Measurements from ENCODE around the gene STAU1. TPM values are rescaled to one million over a fixed set of nuclear protein-coding genes. Genes with fewer than 3 reads are reported as not detected.
"Not testable (repeated sequence)": the region's sequence is repeated elsewhere in the genome, so short reads cannot be mapped to it uniquely, and the experiment has no call there.

The STAU1 gene
- total RNA-seq, 1 donor from 2014 or later = 31.1 TPM

- FAIRE-seq = no peak
Measured at GRCh38 chr20:49210757-49211110, 22.6 kb upstream of the STAU1 start.

DNA sequence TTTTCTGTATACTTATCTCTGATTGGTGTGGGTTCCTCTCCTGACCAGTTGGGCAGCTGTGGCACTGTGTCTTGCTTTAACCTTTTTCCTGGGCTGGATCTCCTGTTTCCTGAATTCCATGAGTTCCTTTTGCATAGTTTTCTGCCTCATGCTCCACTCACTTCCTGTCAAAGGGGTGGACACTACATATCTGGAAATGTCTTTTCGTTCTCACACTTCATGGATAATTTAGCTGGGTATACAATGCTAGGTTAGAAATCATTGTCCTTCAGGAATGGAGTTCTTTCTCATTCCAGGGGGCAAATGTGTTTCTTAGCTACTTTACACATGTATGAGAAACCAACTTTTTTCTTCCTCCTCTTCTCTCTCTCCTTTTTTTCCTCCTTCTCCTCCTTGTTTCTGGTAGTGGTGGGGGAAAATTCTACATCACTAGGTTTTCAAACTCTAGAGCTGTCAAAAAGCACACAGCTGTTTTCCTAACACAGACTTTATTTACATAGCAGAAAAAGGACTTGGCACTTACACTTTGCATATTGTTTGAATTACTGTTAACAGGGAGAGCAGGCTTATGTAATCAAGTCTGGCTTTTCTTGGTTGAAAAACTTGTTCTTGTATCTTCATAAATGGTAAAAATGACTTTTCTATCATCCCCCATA is 22.1 kb upstream of the STAU1 start:
- TF ChIP-seq, protein P1, sequence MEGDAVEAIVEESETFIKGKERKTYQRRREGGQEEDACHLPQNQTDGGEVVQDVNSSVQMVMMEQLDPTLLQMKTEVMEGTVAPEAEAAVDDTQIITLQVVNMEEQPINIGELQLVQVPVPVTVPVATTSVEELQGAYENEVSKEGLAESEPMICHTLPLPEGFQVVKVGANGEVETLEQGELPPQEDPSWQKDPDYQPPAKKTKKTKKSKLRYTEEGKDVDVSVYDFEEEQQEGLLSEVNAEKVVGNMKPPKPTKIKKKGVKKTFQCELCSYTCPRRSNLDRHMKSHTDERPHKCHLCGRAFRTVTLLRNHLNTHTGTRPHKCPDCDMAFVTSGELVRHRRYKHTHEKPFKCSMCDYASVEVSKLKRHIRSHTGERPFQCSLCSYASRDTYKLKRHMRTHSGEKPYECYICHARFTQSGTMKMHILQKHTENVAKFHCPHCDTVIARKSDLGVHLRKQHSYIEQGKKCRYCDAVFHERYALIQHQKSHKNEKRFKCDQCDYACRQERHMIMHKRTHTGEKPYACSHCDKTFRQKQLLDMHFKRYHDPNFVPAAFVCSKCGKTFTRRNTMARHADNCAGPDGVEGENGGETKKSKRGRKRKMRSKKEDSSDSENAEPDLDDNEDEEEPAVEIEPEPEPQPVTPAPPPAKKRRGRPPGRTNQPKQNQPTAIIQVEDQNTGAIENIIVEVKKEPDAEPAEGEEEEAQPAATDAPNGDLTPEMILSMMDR (IDR thresholded peaks at IDR 0.05; ENCODE audit: insufficient read depth, low read length, severe bottlenecking) = no peak
- no peaks in the 10 kb centered on the region for H3K27me3 ChIP-seq (ENCODE audit: control insufficient read depth, insufficient read depth, low read length)
- no peak for FAIRE-seq
- H3K4me3 ChIP-seq (ENCODE audit: low read depth, low read length) = no peak overlapping the region
- DNase-seq (ENCODE audit: low read depth) = no peak
- H3K36me3 ChIP-seq (ENCODE audit: control insufficient read depth, insufficient read depth, low read length) = no peaks in the 10 kb centered on the region

More at GRCh38 chr20:49210757-49211110, 22.6 kb upstream of the STAU1 start:
- TF ChIP-seq, protein P1 (IDR thresholded peaks at IDR 0.05; ENCODE audit: insufficient read depth, low read length, severe bottlenecking) = no peak
- no peak overlapping the region for H3K4me3 ChIP-seq (ENCODE audit: low read depth, low read length)
- H3K36me3 ChIP-seq (ENCODE audit: control insufficient read depth, insufficient read depth, low read length) = no peaks in the 10 kb centered on the region
- no peak for DNase-seq (ENCODE audit: low read depth)
- no peaks in the 10 kb centered on the region for H3K27me3 ChIP-seq (ENCODE audit: control insufficient read depth, insufficient read depth, low read length)

GRCh38 chr20:49207076-49207475 is 18.9 kb upstream of the STAU1 start:
- no peaks in the 10 kb centered on the region for H3K27me3 ChIP-seq (ENCODE audit: control insufficient read depth, insufficient read depth, low read length)
- TF ChIP-seq, protein P1 (IDR thresholded peaks at IDR 0.05; ENCODE audit: insufficient read depth, low read length, severe bottlenecking) = no peak
- H3K36me3 ChIP-seq (ENCODE audit: control insufficient read depth, insufficient read depth, low read length) = no peaks in the 10 kb centered on the region
- no peak for DNase-seq (ENCODE audit: low read depth)
- H3K4me3 ChIP-seq (ENCODE audit: low read depth, low read length) = no peak overlapping the region
- FAIRE-seq = no peak

DNA sequence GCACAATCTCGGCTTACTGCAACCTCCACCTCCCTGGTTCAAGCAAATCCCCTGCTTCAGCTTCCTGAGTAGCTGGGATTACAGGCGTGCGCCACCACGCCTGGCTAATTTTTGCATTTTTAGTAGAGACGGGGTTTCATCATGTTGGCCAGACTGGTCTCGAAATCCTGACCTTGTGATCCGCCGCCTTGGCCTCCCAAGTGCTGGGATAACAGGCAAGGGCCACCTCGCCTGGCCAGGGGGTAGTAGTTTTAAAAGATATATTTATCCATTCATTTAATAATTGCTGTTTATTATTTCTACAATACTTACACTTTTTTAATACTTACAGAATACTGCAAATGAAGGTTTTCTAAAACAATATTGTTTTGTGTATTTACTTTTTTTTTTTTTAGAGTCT is 15.6 kb upstream of the STAU1 start:
- Histone ChIP-seq H3K36me3 (ENCODE audit: control insufficient read depth, insufficient read depth, low read length) (no peaks in the 10 kb centered on the region), H3K27me3 (ENCODE audit: control insufficient read depth, insufficient read depth, low read length) (no peaks in the 10 kb centered on the region), H3K4me3 (ENCODE audit: low read depth, low read length) (no peak overlapping the region)
- TF ChIP-seq, protein P1 (IDR thresholded peaks at IDR 0.05; ENCODE audit: insufficient read depth, low read length, severe bottlenecking) = no peak
- FAIRE-seq (no peak), DNase-seq (ENCODE audit: low read depth) (no peak)

DNA sequence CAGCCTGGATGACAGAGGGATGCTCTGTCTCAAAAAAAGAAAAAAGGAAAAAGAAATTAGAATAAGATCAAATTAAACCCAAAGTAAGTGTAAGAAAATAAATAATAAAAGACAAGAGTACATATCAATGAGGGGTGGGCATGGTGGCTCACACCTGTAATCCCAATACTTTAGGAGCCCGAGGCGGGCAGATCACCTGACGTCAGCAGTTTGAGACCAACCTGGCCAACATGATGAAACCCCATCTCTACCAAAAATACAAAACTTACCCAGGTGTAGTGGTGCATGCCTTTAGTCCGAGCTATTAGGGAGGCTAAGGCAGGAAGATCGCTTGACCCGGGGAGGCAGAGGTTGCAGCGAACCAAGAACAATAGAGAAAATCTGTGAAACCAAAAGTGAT is 14.9 kb upstream of the STAU1 start:
- FAIRE-seq (no peak), DNase-seq (ENCODE audit: low read depth) (no peak)
- no peaks in the 10 kb centered on the region for H3K36me3 ChIP-seq (ENCODE audit: control insufficient read depth, insufficient read depth, low read length)
- TF ChIP-seq, protein P1 (IDR thresholded peaks at IDR 0.05; ENCODE audit: insufficient read depth, low read length, severe bottlenecking) = no peak
- no peak overlapping the region for H3K4me3 ChIP-seq (ENCODE audit: low read depth, low read length)
- no peaks in the 10 kb centered on the region for H3K27me3 ChIP-seq (ENCODE audit: control insufficient read depth, insufficient read depth, low read length)

GRCh38 chr20:49199729-49200293 is 11.7 kb upstream of the STAU1 start:
- Histone ChIP-seq H3K27me3 (ENCODE audit: control insufficient read depth, insufficient read depth, low read length) (no peaks in the 10 kb centered on the region), H3K4me3 (ENCODE audit: low read depth, low read length) (no peak overlapping the region), H3K36me3 (ENCODE audit: control insufficient read depth, insufficient read depth, low read length) (no peaks in the 10 kb centered on the region)
- DNase-seq (ENCODE audit: low read depth) = no peak
- TF ChIP-seq, protein P1 (IDR thresholded peaks at IDR 0.05; ENCODE audit: insufficient read depth, low read length, severe bottlenecking) = no peak
- no peak for FAIRE-seq

DNA sequence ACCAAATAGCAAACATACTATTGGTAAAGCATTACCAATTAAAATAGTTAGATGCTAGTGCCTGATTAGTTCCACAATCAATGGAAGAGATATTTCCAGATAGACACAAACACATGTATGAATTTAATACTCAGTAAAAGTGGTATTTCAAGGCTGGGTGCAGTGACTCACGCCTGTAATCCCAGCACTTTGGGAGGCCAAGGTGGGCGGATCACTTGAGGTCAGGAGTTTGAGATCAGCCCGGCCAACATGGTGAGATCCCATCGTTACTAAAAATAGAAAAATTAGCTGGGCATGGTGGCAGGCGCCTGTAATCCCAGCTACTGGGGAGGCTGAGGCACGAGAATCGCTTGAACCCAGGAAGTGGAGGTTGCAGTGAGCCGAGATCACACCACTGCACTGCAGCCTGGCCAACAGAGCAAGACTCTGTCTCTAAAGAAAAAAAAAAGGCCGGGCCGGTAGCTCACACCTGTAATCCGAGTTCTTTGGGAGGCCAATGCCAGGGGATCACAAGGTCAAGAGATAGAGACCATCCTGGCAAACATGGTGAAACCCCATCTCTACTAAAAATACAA is 4.9 kb upstream of the STAU1 start:
- H3K4me3 ChIP-seq (ENCODE audit: low read depth, low read length); FAIRE-seq; H3K36me3 ChIP-seq (ENCODE audit: control insufficient read depth, insufficient read depth, low read length); DNase-seq (ENCODE audit: low read depth); H3K27me3 ChIP-seq (ENCODE audit: control insufficient read depth, insufficient read depth, low read length): not testable (repeated sequence)

Data from bronchial epithelial cell (primary cell).